Lower leg skin (tissue), 3 donors: ENCODE results near the gene PPFIA3.

ENCODE experiments used
- POLR2A ChIP-seq, 2 donors: fragments of 450-650 bp; IDR thresholded peaks; one replicate each; pipeline ENCODE4 v1.6.1; 2016 to 2017; ENCODE audit warnings: antibody characterized with exemption in 2 of 2, mild to moderate bottlenecking in 1 of 2, moderate library complexity in 1 of 2
- TF ChIP-seq, protein P1 (sequence below), 3 donors: fragments of 450-650 bp; IDR thresholded peaks; one replicate each; pipeline ENCODE4 v1.5.1; 2016; ENCODE audit warnings: antibody characterized with exemption in 3 of 3, mild to moderate bottlenecking in 3 of 3, moderate library complexity in 2 of 3

DNA sequence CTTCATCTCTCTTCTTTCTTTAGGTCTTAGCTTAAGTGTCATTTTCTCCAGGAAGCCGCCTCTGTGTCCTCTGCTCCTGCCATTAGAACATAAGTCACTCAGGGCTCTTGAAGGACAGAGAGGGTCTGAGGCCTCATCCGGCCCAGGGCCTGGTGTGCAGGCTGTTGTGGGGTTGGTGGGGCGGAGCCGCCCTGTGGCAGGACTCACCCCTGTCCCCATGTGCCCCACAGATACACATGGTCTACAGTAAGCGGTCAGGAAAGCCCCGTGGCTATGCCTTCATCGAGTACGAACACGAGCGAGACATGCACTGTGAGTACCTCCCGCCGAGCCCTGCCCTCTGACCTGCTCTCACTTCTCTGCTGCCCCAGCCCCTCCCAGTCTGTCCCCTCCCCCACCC, 18.2 kb upstream of the PPFIA3 start:
- TF ChIP-seq, protein P1, sequence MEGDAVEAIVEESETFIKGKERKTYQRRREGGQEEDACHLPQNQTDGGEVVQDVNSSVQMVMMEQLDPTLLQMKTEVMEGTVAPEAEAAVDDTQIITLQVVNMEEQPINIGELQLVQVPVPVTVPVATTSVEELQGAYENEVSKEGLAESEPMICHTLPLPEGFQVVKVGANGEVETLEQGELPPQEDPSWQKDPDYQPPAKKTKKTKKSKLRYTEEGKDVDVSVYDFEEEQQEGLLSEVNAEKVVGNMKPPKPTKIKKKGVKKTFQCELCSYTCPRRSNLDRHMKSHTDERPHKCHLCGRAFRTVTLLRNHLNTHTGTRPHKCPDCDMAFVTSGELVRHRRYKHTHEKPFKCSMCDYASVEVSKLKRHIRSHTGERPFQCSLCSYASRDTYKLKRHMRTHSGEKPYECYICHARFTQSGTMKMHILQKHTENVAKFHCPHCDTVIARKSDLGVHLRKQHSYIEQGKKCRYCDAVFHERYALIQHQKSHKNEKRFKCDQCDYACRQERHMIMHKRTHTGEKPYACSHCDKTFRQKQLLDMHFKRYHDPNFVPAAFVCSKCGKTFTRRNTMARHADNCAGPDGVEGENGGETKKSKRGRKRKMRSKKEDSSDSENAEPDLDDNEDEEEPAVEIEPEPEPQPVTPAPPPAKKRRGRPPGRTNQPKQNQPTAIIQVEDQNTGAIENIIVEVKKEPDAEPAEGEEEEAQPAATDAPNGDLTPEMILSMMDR (IDR thresholded peaks at IDR 0.05) = no peak
- no peak for TF ChIP-seq POLR2A (IDR thresholded peaks at IDR 0.05)
